Keratinocyte (primary cell): Measurements from ENCODE around the gene GRM4. TPM values are rescaled to one million over a fixed set of nuclear protein-coding genes. Genes with fewer than 3 reads are reported as not detected.

Experiments
- DNase-seq: peaks from one replicate; pipeline ENCODE4 v3.0.0-alpha.2; 2011; ENCODE audit warnings: low read depth, missing footprints, low spot score
- FAIRE-seq: peaks from 2 replicates; lab custom pipeline; 2011; peaks lifted over from hg19 to GRCh38; lab: Jason Lieb, UNC
- H2AFZ ChIP-seq: 2 replicates; pipeline ENCODE4 v1.6.0; 2012; ENCODE audit warnings: low read length, control low read depth, inconsistent platforms; ENCODE audit not compliant: control insufficient read depth
- H3K27ac ChIP-seq: 2 replicates; pipeline ENCODE4 v1.5.1; 2011; ENCODE audit warnings: low read length; ENCODE audit not compliant: control insufficient read depth, insufficient read depth
- H3K27me3 ChIP-seq: 3 replicates; pipeline ENCODE4 v1.6.0; 2011; ENCODE audit warnings: low read length; ENCODE audit not compliant: control insufficient read depth, insufficient read depth; ENCODE audit errors: extremely low read depth
- H3K36me3 ChIP-seq, 2 experiments: 2 replicates in 1 of 2; 3 replicates in 1 of 2; pipeline ENCODE4 v1.5.1; 2011; ENCODE audit warnings: low read length in 2 of 2, mild to moderate bottlenecking in 1 of 2; ENCODE audit not compliant: control insufficient read depth in 2 of 2, insufficient read depth in 2 of 2; ENCODE audit errors: extremely low read depth in 1 of 2
- H3K4me1 ChIP-seq: 3 replicates; pipeline ENCODE4 v1.5.1; 2011; ENCODE audit warnings: low read length; ENCODE audit not compliant: control insufficient read depth, insufficient read depth; ENCODE audit errors: extremely low read depth
- H3K4me2 ChIP-seq: 3 replicates; pipeline ENCODE4 v1.6.0; 2011; ENCODE audit warnings: low read depth, low read length; ENCODE audit not compliant: control insufficient read depth, insufficient read depth; ENCODE audit errors: extremely low read depth
- H3K4me3 ChIP-seq, 3 experiments: fragments of 200-600 bp in 1 of 3; sonication (generic) in 1 of 3; 2 replicates in 2 of 3; 3 replicates in 1 of 3; pipeline ENCODE4 v1.5.1; 2011 to 2016; ENCODE audit warnings: low read length in 3 of 3, mild to moderate bottlenecking in 3 of 3, control low read depth in 2 of 3, inconsistent platforms in 1 of 3, low read depth in 1 of 3, mixed read lengths in 1 of 3, mixed run types in 1 of 3, moderate library complexity in 1 of 3; ENCODE audit not compliant: control insufficient read depth in 2 of 3, insufficient read depth in 2 of 3; ENCODE audit errors: extremely low read depth in 1 of 3
- H3K79me2 ChIP-seq: 2 replicates; pipeline ENCODE4 v1.6.0; 2012; ENCODE audit warnings: low read length; ENCODE audit not compliant: control insufficient read depth, insufficient read depth
- H3K9ac ChIP-seq: 3 replicates; pipeline ENCODE4 v1.6.0; 2011; ENCODE audit warnings: low read length; ENCODE audit not compliant: control insufficient read depth, insufficient read depth; ENCODE audit errors: extremely low read depth
- H3K9me1 ChIP-seq: 3 replicates; pipeline ENCODE4 v1.6.0; 2011; ENCODE audit warnings: low read length; ENCODE audit not compliant: control insufficient read depth, insufficient read depth; ENCODE audit errors: extremely low read depth
- H3K9me3 ChIP-seq: 2 replicates; pipeline ENCODE4 v1.5.1; 2012; ENCODE audit warnings: low read depth, low read length; ENCODE audit not compliant: control insufficient read depth
- H4K20me1 ChIP-seq: 3 replicates; pipeline ENCODE4 v1.6.0; 2011; ENCODE audit warnings: low read length; ENCODE audit not compliant: control insufficient read depth, insufficient read depth; ENCODE audit errors: extremely low read depth
- EZH2 ChIP-seq: IDR thresholded peaks from one replicate; pipeline ENCODE4 v1.6.1; 2012; ENCODE audit warnings: inconsistent platforms, mild to moderate bottlenecking, low read length, moderate library complexity
- dilution Hi-C: fragments of 300-500 bp; cut with MboI; formaldehyde crosslinking; loops from one replicate; pipeline ENCODE4 v1.7.0; 2020; ENCODE audit warnings: low sequenced_read_pairs; ENCODE audit not compliant: extremely low pct_ligation_motif_present
- polyA plus RNA-seq, 5 experiments: library from polyadenylated mRNA; depleted of rRNA in 3 of 5; stranded (reverse) in 3 of 5; stranded (forward) in 1 of 5; unstranded in 1 of 5; fragments of >200 nt; gene quantifications; 1 replicate in 1 of 5; 2 replicates in 3 of 5; 3 replicates in 1 of 5; pipeline versions ENCODE4 v1.2.1 to v1.2.3, GENCODE V29; 2011 to 2012; ENCODE audit warnings: missing spikeins in 2 of 5, low read depth in 1 of 5, low replicate concordance in 1 of 5
- TF ChIP-seq, protein P1 (sequence below), 3 experiments: IDR thresholded peaks in 1 of 3; conservative IDR thresholded peaks in 1 of 3; optimal IDR thresholded peaks in 1 of 3; 2 replicates in 2 of 3; 3 replicates in 1 of 3; pipeline versions ENCODE3 to v1.5.1; 2011; ENCODE audit warnings: low read length in 3 of 3, mild to moderate bottlenecking in 3 of 3, moderate library complexity in 2 of 3, control low read depth in 1 of 3, inconsistent platforms in 1 of 3; ENCODE audit not compliant: insufficient read depth in 2 of 3; ENCODE audit errors: extremely low read depth in 1 of 3

GRM4 gene
- polyA plus RNA-seq, 1 donor (not counting 4 experiments of a cell fraction or from before 2014, with no cell fraction given) = not detected

GRCh38 chr6:34000281-34000680 lies 145.6 kb downstream of the GRM4 start:
- Histone ChIP-seq H3K9me3 (no peaks in the 10 kb centered on the region), H3K36me3 (no peaks in the 10 kb centered on the region), H2AFZ (no peak overlapping the region), H3K27ac (no peak overlapping the region), H4K20me1 (no peaks in the 10 kb centered on the region), H3K4me2 (no peak overlapping the region), H3K4me1 (no peaks in the 10 kb centered on the region), H3K4me3 (no peak overlapping the region), H3K9me1 (no peaks in the 10 kb centered on the region), H3K79me2 (no peaks in the 10 kb centered on the region), H3K27me3 (no peaks in the 10 kb centered on the region), H3K9ac (no peak overlapping the region)
- DNase-seq (no peak), FAIRE-seq (no peak)
- dilution Hi-C loops = no loop called here
- TF ChIP-seq EZH2 = no peak
- TF ChIP-seq, protein P1, sequence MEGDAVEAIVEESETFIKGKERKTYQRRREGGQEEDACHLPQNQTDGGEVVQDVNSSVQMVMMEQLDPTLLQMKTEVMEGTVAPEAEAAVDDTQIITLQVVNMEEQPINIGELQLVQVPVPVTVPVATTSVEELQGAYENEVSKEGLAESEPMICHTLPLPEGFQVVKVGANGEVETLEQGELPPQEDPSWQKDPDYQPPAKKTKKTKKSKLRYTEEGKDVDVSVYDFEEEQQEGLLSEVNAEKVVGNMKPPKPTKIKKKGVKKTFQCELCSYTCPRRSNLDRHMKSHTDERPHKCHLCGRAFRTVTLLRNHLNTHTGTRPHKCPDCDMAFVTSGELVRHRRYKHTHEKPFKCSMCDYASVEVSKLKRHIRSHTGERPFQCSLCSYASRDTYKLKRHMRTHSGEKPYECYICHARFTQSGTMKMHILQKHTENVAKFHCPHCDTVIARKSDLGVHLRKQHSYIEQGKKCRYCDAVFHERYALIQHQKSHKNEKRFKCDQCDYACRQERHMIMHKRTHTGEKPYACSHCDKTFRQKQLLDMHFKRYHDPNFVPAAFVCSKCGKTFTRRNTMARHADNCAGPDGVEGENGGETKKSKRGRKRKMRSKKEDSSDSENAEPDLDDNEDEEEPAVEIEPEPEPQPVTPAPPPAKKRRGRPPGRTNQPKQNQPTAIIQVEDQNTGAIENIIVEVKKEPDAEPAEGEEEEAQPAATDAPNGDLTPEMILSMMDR (optimal IDR thresholded peaks at IDR 0.05 in 1 of 3, IDR thresholded peaks at IDR 0.05 in 1 of 3, conservative IDR thresholded peaks at IDR 0.05 in 1 of 3; ENCODE audit: extremely low read depth in 1 of 3, insufficient read depth in 2 of 3, low read length in 3 of 3) = no peak

GRCh38 chr6:33999567-33999966 lies 146.3 kb downstream of the GRM4 start:
- no peaks in the 10 kb centered on the region for H3K9me1 ChIP-seq
- no peak overlapping the region for H3K27ac ChIP-seq
- no peaks in the 10 kb centered on the region for H3K4me1 ChIP-seq
- no peaks in the 10 kb centered on the region for H4K20me1 ChIP-seq
- TF ChIP-seq EZH2 = no peak
- TF ChIP-seq, protein P1 (optimal IDR thresholded peaks at IDR 0.05 in 1 of 3, IDR thresholded peaks at IDR 0.05 in 1 of 3, conservative IDR thresholded peaks at IDR 0.05 in 1 of 3; ENCODE audit: extremely low read depth in 1 of 3, insufficient read depth in 2 of 3, low read length in 3 of 3) = no peak
- no peak for DNase-seq
- dilution Hi-C loops = no loop called here
- no peaks in the 10 kb centered on the region for H3K36me3 ChIP-seq
- H2AFZ ChIP-seq = no peak overlapping the region
- no peak overlapping the region for H3K4me2 ChIP-seq
- H3K9me3 ChIP-seq = no peaks in the 10 kb centered on the region
- H3K4me3 ChIP-seq = no peak overlapping the region
- FAIRE-seq = no peak
- H3K27me3 ChIP-seq = no peaks in the 10 kb centered on the region
- no peaks in the 10 kb centered on the region for H3K79me2 ChIP-seq
- no peak overlapping the region for H3K9ac ChIP-seq
